T-helper 1 cell treated with Interleukin-12 subunit alpha and Interleukin-12 subunit beta and Interleukin-4 antibody, amounts not matched to agents 30 ng/mL and 1 ng/mL, for 36 hours (primary cell): ENCODE measurements around the gene ANKRD52. TPM values are rescaled to one million over a fixed set of nuclear protein-coding genes. Genes with fewer than 3 reads are reported as not detected.
"Not testable (repeated sequence)": the region's sequence is repeated elsewhere in the genome, so short reads cannot be mapped to it uniquely, and the experiment has no call there.

Experiments used
- intact Hi-C: fragments of 100-400 bp; cut with micrococcal nuclease; formaldehyde crosslinking; loops from one replicate; pipeline ENCODE4 v1.15.1; 2024
- total RNA-seq: library from RNA; stranded (reverse); gene quantifications from 2 replicates; pipeline ENCODE4 v1.2.3, GENCODE V29; 2022

The ANKRD52 gene
- total RNA-seq, 1 donor from 2014 or later = 74.9 TPM

DNA sequence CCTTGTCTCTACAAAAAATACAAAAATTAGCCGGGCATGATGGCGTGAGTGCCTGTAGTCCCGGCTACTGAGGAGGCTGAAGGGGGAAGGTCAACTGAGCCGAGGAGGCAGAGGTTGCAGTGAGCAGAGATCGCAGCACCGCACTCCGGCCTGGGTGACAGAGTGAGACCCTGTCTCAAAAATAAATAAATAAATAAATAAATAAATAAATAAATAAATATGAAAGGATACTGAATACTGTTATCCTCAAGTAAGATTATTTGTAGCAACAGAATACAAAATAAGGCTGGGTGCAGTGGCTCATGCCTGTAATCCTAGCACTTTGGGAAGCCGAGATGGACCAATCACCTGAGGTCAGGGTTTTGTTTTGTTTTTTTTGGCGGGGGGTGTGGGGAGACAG is 38.3 kb downstream of the ANKRD52 start:
- intact Hi-C loops = loop anchor here (2.0 to 5.0 kb wide), 5 partner anchors 119 to 867 kb away; partner anchors contain the start of genes BAZ2A, IL23A, NAB2 and ORMDL2

- intact Hi-C loops = no loop called here
Measured at GRCh38 chr12:56216461-56216860, 41.7 kb downstream of the ANKRD52 start.

DNA sequence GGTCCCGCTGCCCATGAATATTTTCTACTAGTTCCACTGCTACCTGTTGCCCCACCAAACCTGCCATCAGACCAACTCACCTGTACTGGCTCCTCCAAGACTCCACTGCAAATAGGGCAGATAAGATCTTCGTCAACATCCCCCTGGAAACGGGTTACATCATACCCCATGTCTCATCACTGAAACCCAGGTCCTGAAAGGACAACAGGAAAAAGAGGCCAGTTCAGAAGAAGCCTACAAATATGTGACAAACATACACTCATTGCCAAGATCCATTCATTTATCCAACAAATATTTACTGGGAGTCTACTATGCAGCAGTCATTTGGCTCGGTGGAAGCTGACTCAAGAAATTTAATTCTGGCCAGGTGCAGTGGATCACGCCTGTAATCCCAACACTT is 44.3 kb downstream of the ANKRD52 start:
- intact Hi-C loops = no loop called here

DNA sequence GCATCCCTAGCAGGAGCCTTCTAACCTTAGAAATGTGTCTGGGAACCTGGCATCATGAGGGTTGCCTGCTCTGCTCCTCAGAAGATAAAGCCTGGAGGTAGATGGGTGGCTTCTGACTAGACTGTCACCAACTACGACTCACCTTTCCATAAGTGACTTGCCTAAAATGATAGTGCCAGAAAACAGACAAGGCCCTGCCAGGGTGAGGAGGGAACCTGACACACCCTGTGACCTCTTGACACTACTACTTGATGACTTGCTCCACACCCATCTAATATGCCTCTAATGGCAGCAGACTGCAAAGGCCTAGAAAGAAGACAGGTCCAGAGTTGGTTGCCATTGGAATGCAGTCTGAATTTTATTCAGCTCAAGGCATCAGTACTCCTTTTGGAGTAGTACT is 45.8 kb downstream of the ANKRD52 start:
- intact Hi-C loops = no loop called here

DNA sequence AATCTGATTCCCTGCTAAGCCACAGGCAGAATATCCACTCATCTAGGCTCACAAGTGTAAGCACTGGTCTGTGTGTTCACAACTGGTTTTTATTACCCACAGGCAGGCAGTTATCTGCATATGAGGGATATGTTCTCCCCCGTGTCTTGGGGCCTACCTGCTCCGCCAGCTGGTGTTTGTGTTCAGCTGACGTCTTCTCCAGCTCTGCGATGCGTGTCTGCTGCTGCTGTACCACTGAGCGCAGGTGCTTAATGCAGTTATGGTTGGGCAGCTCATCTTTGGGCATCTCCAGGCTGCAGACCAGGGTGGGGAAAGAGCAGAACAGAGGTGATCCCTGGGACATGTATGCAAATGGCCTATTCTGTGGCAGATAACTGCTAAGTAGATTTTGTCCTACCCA is 50.2 kb downstream of the ANKRD52 start:
- intact Hi-C loops = no loop called here

- intact Hi-C loops = loop anchor here (1.0 kb wide), 1 partner anchor 258 kb away; no protein-coding TSS in a partner anchor
Measured at GRCh38 chr12:56206452-56207166, 51.6 kb downstream of the ANKRD52 start.

DNA sequence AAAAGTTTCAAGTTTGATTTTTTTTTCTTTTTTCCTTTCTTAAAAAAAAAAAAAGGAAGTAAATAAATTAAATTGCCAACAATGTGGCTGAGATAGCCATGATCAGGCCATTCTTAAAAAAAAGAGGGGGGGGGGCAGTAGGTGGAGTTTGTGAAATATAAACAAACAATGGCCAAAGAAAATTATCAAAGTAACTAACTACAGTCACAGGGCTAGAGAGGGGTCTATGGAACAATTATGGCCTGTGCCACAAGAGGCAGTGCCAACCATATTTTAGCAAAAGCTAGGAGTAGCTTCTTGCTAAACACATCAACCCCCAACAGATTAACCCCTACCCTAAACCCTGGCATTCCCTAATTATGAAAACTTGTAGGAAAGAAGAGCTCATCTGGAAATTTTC is 52.7 kb downstream of the ANKRD52 start:
- intact Hi-C loops = no loop called here

DNA sequence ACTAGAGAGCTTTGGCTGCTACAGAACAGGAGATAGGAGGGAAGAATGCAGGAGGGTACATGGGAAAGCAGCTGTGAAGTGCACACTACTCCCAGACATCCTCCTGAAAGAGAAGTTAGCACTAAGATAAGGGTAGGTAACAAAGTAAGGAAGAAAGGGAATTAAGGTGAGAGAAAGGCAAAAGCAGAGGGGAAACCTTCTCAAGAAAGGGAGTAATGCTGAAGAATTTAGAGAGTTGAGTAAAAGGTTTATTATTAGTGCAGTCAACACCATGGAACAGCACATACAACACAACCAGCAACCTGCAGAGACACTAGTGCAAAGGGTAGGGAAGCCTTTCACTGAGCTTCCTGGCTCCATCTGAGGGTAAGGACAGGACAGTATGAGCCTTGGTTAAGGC is 53.9 kb downstream of the ANKRD52 start:
- intact Hi-C loops = no loop called here

DNA sequence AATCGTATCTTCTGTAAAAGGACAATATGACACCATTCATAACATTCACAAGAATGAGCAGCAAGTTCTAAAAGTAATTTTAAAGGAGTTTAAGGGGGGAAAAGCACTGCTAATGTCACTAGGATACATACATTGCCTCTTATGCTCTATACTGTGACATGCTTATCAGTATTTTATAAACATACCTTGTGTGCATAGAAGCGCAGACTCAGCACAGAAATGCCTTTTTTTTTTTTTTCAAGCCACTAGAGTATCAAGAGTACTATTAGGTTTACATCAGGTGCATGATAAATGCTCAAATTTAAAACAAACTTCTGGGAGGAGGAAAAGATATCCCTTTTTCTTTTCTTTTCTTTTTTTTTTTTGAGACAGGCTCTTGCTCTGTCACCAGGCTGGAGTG is 55.3 kb downstream of the ANKRD52 start:
- intact Hi-C loops = no loop called here

DNA sequence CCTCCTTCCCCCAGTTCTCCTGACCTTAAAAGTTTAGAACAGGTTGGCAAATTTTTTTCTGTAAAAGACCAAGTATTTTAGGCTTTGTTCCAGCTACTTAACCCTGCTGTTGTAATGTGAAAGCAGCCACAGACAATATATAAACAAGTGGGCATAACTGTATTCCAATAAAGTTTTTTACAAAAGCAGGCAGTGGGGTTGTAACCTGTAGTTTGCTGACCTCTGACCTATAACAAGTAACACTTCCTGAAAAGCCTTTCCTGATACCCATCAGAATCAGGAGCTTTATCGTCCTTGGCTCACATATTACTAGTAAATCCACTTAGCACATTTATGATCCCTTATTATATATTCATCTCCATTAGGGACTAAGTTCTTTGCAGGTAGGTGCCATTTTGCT is 55.8 kb downstream of the ANKRD52 start:
- intact Hi-C loops = no loop called here

DNA sequence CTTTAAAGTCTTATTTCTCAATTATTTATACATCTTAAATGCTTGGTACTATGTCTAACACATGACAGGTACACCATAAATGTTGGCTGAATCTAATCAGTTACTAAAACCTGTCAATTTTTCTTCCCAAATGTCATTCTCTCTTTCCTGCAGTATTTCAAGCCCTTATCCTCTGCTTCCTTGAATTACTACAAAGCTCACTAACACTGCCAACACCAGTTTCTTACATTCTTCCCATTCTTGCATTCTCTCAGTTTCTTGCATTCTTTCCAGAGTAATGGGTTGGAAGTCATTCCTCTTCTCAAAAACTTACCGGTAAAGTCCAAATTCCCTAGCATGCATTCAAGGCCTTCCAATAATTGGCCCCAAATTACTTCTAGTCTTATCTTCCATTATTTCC is 59.3 kb downstream of the ANKRD52 start:
- intact Hi-C loops = no loop called here

- intact Hi-C loops = no loop called here
Measured at GRCh38 chr12:56197921-56198635, 60.1 kb downstream of the ANKRD52 start.

- intact Hi-C loops = not testable (repeated sequence)
Measured at GRCh38 chr12:56196818-56197550, 61.2 kb downstream of the ANKRD52 start.

- intact Hi-C loops = loop anchor here (1.0 to 5.0 kb wide), 10 partner anchors 31 to 399 kb away; partner anchors contain the start of genes ANKRD52, COQ10A, NABP2 and PAN2
Measured at GRCh38 chr12:56193025-56193578, 65.1 kb downstream of the ANKRD52 start.

- intact Hi-C loops = loop anchor here (2.0 to 5.0 kb wide), 4 partner anchors 74 to 400 kb away; partner anchors contain the start of genes COQ10A and TIMELESS
Measured at GRCh38 chr12:56192582-56192981, 65.6 kb downstream of the ANKRD52 start.

DNA sequence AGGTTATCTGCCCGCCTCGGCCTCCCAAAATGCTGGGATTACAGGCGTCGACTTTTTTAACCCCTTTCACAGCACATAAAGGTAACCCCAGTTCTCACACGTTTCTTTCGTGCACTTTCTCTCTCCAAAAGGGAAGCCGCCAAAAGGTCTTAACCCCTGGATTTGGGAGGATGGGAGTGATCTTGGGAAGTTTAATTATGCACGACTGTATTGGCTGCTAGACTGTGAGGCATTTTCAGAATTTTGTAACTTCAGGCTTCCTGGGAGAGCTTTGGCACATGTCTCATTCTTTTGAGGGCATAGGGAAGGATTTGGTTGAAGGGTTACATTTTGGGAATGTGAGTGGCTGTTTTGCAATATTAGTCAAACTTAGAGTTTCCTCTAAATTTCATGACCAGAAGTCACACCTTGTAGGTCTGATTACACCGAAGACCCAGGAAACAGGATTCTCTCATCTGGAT is 67.5 kb downstream of the ANKRD52 start:
- intact Hi-C loops = loop anchor here (1.0 to 5.0 kb wide), 5 partner anchors 71 to 402 kb away; partner anchors contain the start of gene TIMELESS

DNA sequence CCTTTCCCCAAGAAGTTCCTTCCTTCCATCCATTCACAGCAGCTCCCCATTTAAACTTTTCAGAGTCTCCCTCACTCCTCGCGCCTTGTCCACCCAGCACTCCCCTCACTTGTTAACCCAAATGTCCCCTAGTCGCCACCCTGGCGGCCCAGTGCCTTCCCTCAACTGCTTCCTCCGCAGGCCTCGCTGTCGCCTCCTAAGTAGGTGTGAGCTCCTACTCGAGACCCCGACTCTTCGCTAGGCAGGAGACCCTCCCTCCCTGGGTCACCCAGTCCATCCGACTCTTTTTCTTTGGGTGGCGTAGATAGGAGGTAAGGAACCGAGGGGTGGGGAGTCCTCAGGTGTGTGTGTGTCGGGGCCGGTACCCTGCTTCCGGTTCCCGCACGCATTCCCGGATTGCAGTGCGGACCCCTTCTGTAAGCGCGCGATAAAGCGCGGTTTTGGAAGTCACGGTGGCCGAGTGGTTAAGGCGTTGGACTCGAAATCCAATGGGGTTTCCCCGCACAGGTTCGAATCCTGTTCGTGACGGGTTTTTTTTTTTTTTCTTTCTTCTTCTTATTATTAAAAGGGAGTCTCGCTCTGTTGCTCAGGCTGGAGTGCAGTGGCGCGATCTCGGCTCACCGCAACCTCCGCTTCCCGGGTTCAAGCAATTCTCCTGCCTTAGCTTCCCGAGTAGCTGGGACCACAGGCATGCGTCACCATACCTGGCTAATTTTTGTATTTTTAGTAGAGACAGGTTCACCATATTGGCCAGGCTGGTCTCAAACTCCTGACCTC is 68.1 kb downstream of the ANKRD52 start:
- intact Hi-C loops = loop anchor here (1.0 to 5.0 kb wide), 9 partner anchors 64 to 452 kb away; partner anchors contain the start of genes SPRYD4 and TIMELESS

DNA sequence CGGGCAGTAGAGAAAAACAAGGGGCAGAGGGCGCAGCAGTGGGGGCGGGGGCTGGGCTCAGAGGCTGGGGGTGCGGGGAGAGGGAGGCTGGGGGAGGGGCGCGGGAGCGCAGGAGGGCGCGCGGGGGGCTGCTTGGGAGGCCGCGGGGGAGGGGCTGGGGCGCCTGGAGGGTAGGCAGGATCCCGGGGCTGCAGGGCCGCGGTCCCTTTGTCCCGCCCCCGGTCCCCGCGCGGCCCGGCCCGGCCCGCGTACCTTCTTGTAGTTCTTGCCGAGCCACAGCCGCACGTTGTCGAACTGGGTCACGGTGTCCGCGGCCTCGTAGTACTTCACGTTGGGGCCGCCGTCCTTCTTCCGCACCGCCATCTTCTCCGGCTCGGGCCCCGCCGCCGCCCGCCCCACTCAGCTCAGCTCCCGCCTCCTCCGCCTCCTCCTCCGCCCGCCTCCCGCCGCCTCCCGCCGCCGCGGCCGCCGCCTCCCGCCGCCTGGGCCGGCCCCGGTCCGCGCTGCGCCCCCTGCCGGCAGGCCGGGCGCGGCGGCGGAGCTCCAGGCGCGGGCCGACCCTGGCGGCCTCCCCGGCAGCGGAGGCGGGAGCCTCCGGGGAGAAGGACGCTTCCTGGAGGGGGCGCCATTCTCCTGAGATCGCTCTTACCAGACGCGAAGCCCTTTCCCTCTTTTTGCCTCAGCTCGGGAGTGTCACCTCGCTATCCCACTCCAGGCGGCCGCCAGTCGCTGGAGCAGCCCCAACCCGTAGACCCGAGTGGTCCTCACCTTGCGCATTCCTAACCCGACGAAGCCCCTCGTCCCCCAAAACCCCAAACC is 68.9 kb downstream of the ANKRD52 start, which contains the start of gene SMARCC2:
SMARCC2 (minus strand) TSS at position 385 of the 819 bp plus-strand sequence; CDS start at position 363, 22 bp downstream.
- intact Hi-C loops = loop anchor here (1.0 kb wide), 4 partner anchors 63 to 451 kb away; partner anchors contain the start of gene SPRYD4

DNA sequence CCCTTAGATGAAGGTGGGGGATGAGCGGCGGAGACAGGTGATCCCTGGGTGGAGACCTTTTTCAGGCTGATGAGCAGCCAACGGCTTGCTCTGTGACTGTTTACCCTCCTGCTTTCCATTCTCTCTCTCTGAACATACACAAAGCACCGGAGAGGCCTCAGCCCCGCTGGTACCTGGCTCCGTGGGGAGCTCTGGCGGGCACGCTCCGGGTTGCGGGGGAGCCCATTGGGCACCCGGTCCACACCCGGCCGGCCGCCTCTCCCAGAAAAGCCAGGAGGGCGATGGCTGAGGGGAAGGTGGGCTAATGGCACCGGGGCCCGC is 69.4 kb downstream of the ANKRD52 start:
- intact Hi-C loops = loop anchor here (1.0 kb wide), 5 partner anchors 30 to 450 kb away; partner anchors contain the start of genes MYL6 and SPRYD4
